ENCODE measurements around the gene TPGS1. TPM values are rescaled to one million over a fixed set of nuclear protein-coding genes. Genes with fewer than 3 reads are reported as not detected.

TPGS1 gene
- total RNA-seq, 4 donors from 2014 or later, result 29.5 to 64.7 (median 35.6) TPM

DNA sequence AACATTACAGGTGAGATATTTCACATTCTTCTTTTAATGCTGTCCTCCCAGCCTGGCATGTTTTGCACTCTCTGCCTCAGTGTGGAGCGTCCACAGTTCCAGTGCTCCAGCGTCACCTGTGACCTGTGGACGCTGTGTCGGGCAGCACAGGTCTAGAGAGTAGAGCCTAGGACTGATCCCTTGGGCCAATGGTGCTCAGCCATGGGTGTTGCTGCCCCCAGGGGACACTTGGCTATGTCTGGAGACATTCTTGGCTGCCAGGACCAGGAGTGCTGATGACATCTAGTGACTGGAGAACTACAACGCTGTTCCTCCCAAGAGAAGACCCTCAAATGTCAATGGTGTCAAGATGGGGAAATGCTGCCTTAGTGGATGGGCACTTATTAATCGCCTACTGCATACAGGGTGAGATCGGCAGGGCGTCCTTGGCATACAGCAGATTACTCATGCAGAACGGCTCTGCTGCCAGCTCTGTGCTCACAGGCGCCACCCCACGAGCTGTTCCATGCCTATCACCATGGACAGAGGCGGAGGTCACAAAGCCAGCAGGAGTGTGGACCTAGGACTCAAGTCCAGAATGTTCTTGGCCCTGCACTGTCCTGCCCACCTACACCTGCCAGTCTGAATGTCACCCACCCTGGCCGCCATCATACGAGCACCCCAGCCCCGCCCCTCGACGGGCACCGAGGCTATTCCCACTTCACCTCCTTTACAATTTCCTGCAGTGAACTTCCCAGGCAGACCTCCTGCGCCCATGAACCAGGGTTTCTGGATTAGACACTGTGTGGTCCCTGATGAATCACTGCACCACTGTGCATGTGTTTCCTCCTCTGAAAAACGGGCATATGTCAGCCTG lies 24.9 kb upstream of the TPGS1 start:
- no peak for TF ChIP-seq POLR2A (IDR thresholded peaks at IDR 0.05)
- DNase-seq, result no peak
- H3K27ac ChIP-seq, result no peak overlapping the region
- no peak for ATAC-seq
- peaks cover 13 to 21% (median 14%) of the 10 kb centered on the region in 3 donors for H3K27me3 ChIP-seq
- intact Hi-C loops (cut with DNase I; ENCODE audit: low total_unique reads), result no loop called here
- H3K4me1 ChIP-seq, result peaks cover 0 to 3% of the 10 kb centered on the region in 2 donors
- no peaks in the 10 kb centered on the region for H3K36me3 ChIP-seq
- in situ Hi-C loops (cut with MboI; ENCODE audit: low sequenced_read_pairs in 4 of 4), result no loop called here
- H3K4me3 ChIP-seq, result no peak overlapping the region
- H3K9me3 ChIP-seq, result no peaks in the 10 kb centered on the region

DNA sequence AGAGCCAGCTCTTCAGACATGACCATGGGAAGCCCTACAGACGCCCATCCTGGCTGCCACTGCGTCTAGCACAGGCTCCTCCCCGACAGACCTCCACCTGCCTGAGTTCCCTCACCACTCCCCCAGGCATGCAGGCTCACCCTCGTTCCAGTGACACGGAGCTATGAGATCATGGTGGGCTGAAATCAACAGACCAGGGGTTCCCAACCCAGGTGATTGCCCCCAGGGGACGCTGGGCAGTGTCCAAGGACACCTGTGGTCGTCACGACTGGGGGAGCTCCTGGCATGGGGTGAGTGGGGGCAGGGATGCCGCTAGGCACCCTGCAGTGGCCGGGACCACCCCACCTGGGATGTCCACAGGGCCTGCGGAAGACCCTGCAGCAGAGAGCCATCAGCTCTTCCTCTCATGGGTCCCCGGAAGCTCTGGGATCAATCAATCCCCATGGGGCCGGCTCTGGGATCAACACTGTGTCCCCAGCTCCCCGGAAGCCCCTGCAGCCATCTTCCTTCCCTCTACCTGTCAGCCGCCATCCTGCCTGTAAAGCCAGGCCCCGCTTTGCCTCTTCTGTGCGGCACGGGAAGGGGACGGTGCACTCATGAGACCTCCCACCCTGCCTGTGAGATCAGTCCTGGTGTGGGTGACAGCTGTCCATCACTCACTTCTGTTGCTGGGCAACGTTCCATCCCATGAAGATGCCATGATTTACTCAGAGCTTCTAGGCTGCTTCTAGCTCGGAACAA lies 23.8 kb upstream of the TPGS1 start:
- no peak for DNase-seq
- H3K9me3 ChIP-seq, result no peaks in the 10 kb centered on the region
- H3K27ac ChIP-seq, result no peak overlapping the region
- H3K27me3 ChIP-seq, result peaks cover 11 to 21% (median 14%) of the 10 kb centered on the region in 3 donors
- no peaks in the 10 kb centered on the region for H3K36me3 ChIP-seq
- no peak for TF ChIP-seq POLR2A (IDR thresholded peaks at IDR 0.05)
- TF ChIP-seq, protein P1, sequence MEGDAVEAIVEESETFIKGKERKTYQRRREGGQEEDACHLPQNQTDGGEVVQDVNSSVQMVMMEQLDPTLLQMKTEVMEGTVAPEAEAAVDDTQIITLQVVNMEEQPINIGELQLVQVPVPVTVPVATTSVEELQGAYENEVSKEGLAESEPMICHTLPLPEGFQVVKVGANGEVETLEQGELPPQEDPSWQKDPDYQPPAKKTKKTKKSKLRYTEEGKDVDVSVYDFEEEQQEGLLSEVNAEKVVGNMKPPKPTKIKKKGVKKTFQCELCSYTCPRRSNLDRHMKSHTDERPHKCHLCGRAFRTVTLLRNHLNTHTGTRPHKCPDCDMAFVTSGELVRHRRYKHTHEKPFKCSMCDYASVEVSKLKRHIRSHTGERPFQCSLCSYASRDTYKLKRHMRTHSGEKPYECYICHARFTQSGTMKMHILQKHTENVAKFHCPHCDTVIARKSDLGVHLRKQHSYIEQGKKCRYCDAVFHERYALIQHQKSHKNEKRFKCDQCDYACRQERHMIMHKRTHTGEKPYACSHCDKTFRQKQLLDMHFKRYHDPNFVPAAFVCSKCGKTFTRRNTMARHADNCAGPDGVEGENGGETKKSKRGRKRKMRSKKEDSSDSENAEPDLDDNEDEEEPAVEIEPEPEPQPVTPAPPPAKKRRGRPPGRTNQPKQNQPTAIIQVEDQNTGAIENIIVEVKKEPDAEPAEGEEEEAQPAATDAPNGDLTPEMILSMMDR (IDR thresholded peaks at IDR 0.05 in 4 of 5, conservative IDR thresholded peaks at IDR 0.05 in 1 of 5), result no peak
- H3K4me1 ChIP-seq, result peaks cover 0 to 3% of the 10 kb centered on the region in 2 donors
- ATAC-seq, result no peak
- H3K4me3 ChIP-seq, result no peak overlapping the region
- in situ Hi-C loops (cut with MboI; ENCODE audit: low sequenced_read_pairs in 4 of 4), result no loop called here
- intact Hi-C loops (cut with DNase I; ENCODE audit: low total_unique reads), result no loop called here

DNA sequence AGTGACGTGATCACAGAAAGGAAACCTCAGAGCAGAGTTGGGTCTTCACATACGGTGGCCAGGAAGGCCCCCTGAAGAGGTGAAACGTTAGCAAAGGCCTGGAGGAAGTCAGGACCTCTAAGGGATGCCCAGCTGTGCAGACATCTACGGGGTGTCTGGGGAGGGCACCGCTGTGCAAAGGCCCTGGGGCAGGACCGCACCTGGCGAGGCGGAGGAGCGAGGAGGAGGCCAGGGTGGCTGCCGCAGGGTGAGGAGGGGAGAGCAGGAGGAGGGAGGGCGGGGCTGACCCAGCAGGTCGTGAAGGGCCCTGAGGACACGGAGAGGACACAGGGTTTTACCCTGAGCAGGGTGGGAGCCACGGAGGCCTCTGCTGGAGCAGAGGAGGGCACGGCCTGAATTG lies 22.8 kb upstream of the TPGS1 start:
- Histone ChIP-seq H3K4me3 (no peak overlapping the region), H3K4me1 (peaks cover under 1 to 6% of the 10 kb centered on the region in 2 donors), H3K36me3 (no peaks in the 10 kb centered on the region), H3K27me3 (peaks cover 10 to 21% (median 14%) of the 10 kb centered on the region in 3 donors), H3K27ac (no peak overlapping the region), H3K9me3 (no peaks in the 10 kb centered on the region)
- DNase-seq, result no peak
- ATAC-seq, result no peak
- no peak for TF ChIP-seq POLR2A (IDR thresholded peaks at IDR 0.05)
- TF ChIP-seq, protein P1 (IDR thresholded peaks at IDR 0.05 in 4 of 5, conservative IDR thresholded peaks at IDR 0.05 in 1 of 5), result no peak
- in situ Hi-C loops (cut with MboI; ENCODE audit: low sequenced_read_pairs in 4 of 4) (no loop called here), intact Hi-C loops (cut with DNase I; ENCODE audit: low total_unique reads) (no loop called here)

DNA sequence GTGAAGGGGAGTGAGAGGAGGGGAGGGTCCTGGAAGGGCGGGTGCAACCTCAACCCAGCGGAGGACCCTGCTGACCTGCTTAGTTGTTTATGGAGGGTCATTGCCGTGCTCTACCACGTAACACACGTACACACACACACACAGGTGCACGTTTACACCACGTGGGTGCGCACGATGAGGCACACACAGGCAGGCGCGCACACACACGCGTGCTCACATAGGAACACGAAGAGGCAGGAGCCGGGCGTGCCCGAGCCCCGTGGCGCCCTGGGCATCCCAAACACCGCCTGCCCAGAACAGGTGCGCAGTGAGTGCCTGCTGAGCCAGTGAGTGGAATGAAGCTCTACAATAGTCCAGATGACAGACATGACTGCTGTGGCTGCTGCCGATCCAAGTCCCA lies 22.2 kb upstream of the TPGS1 start:
- no peaks in the 10 kb centered on the region for H3K9me3 ChIP-seq
- peaks cover 6 to 7% of the 10 kb centered on the region in 2 donors for H3K4me1 ChIP-seq
- H3K27ac ChIP-seq, result no peak overlapping the region
- no peak for ATAC-seq
- H3K4me3 ChIP-seq, result no peak overlapping the region
- no peaks in the 10 kb centered on the region for H3K36me3 ChIP-seq
- DNase-seq, result no peak
- TF ChIP-seq, protein P1 (IDR thresholded peaks at IDR 0.05 in 4 of 5, conservative IDR thresholded peaks at IDR 0.05 in 1 of 5), result no peak
- no peak for TF ChIP-seq POLR2A (IDR thresholded peaks at IDR 0.05)
- intact Hi-C loops (cut with DNase I; ENCODE audit: low total_unique reads) (loop anchor here (5.0 kb wide), 1 partner anchor 87 kb away; the partner anchor contains the start of gene BSG), in situ Hi-C loops (cut with MboI; ENCODE audit: low sequenced_read_pairs in 4 of 4) (no loop called here)
- H3K27me3 ChIP-seq, result peaks cover 10 to 21% (median 14%) of the 10 kb centered on the region in 3 donors

Data from gastrocnemius medialis (tissue), 4 donors.